MCF 10A (cell line): ENCODE measurements around the gene SIRT7. TPM values are rescaled to one million over a fixed set of nuclear protein-coding genes. Genes with fewer than 3 reads are reported as not detected.

Source experiments
- BruUV-seq: library from RNA; stranded (reverse); fragments of 400-500 nt; replicated peaks from 2 replicates; lab custom pipeline; 2021; lab: Mats Ljungman, UMichigan
- CTCF ChIA-PET: fragments of 300-600 bp; sonication (Branson Sonifier 250); formaldehyde crosslinking; extraction: SDS; loops from one replicate; lab custom pipeline; 2021; ENCODE audit warnings: antibody characterized with exemption, inconsistent platforms; lab: Yijun Ruan, JAX
- POLR2A ChIA-PET: fragments of 300-600, 350-650 bp; sonication (Branson Sonifier 250); formaldehyde crosslinking; extraction: SDS; loops from one replicate; lab custom pipeline; 2020; ENCODE audit warnings: antibody characterized with exemption, inconsistent platforms; lab: Yijun Ruan, JAX
- DNase-seq: peaks from one replicate; pipeline ENCODE4 v3.0.0-alpha.2; 2018; ENCODE audit not compliant: unreplicated experiment
- H3K27ac Mint-ChIP-seq: one replicate; pipeline ENCODE4 v1.8.0; 2022; ENCODE audit warnings: mild to moderate bottlenecking, low read depth, mixed read lengths; ENCODE audit not compliant: unreplicated experiment
- H3K27me3 Mint-ChIP-seq: one replicate; pipeline ENCODE4 v1.8.0; 2022; ENCODE audit warnings: mixed read lengths; ENCODE audit not compliant: insufficient read depth, unreplicated experiment
- H3K36me3 Mint-ChIP-seq: one replicate; pipeline ENCODE4 v1.8.0; 2022; ENCODE audit warnings: mild to moderate bottlenecking, moderate library complexity, mixed read lengths; ENCODE audit not compliant: insufficient read depth, unreplicated experiment
- H3K4me1 Mint-ChIP-seq: one replicate; pipeline ENCODE4 v1.8.0; 2022; ENCODE audit warnings: mixed read lengths; ENCODE audit not compliant: insufficient read depth, unreplicated experiment
- H3K4me3 Mint-ChIP-seq: one replicate; pipeline ENCODE4 v1.8.0; 2022; ENCODE audit warnings: mild to moderate bottlenecking, moderate library complexity, mixed read lengths; ENCODE audit not compliant: unreplicated experiment
- H3K9me3 Mint-ChIP-seq: one replicate; pipeline ENCODE4 v1.8.0; 2022; ENCODE audit warnings: mixed read lengths; ENCODE audit not compliant: unreplicated experiment
- CTCF ChIP-seq: fragments of 200-600 bp; IDR thresholded peaks from one replicate; pipeline ENCODE4 v1.8.0; 2022; ENCODE audit warnings: antibody characterized with exemption, mild to moderate bottlenecking; ENCODE audit not compliant: unreplicated experiment
- intact Hi-C: fragments of 100-400 bp; cut with micrococcal nuclease; formaldehyde crosslinking; loops from 2 replicates; pipeline ENCODE4 v1.14.1; 2022
- total RNA-seq: library from RNA; stranded (reverse); gene quantifications from 2 replicates; pipeline ENCODE4 v1.2.3, GENCODE V29; 2022

Gene SIRT7
- total RNA-seq, 1 experiment from 2014 or later, result 36.6 TPM

- Mint-ChIP-seq H3K36me3 (no peaks in the 10 kb centered on the region), H3K4me1 (no peaks in the 10 kb centered on the region), H3K27me3 (no peaks in the 10 kb centered on the region), H3K27ac (no peak overlapping the region), H3K9me3 (no peaks in the 10 kb centered on the region), H3K4me3 (no peak overlapping the region)
- ChIA-PET POLR2A (no interaction called here), CTCF (interaction anchor here (0.7 to 1.2 kb wide), 2 partner anchors 25 to 53 kb away, joined by 3 to 5 read pairs; partner anchors contain the start of gene MAFG)
- DNase-seq, result no peak
- no peak for TF ChIP-seq CTCF
- intact Hi-C loops, result no loop called here
- no TSS peak for BruUV-seq
These were observed 34.8 kb upstream of the SIRT7 start for GRCh38 chr17:81952792-81953228.

DNA sequence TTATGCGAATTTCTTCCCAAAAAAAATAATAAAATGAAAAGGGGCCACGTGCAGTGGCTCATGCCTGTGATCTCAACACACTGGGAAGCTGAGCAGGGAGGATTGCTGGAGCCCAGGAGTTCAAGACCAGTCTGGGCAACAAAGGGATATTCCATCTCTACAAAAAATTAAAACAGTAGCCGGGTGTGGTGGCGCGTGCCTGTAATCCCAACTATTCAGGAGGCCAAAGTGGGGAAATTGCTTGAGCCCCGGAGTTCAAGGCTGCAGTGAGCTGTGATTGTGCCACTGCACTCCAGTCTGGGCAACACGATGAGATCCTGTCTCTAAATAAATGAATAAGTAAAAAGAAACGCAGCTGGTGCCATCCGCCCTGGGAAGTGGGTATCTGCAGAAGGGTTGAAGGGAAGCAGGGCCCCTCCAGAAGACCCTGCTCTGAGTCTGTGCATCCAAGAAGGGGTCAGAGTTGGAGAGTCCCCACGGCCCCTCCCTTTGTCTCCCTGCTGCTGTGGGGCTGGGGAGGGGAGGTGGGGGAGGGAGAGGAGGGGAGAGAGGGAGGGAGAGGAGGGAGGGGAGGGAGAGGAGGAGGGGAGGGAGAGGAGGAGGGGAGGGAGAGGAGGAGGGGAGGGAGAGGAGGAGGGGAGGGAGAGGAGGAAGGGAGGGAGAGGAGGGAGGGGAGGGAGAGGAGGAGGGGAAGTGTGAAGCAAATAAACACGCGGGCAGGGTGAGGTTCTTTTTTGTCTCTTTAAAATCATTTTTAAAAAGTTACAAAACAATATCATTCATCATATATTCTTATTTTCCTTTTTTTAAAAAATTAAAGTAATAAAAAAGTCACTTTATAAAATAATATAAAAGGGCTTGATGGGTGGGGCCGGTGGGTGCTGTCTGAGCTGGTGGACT, 34.1 kb upstream of the SIRT7 start:
- Mint-ChIP-seq H3K27ac (no peak overlapping the region), H3K27me3 (no peaks in the 10 kb centered on the region), H3K4me1 (no peaks in the 10 kb centered on the region), H3K9me3 (no peaks in the 10 kb centered on the region), H3K36me3 (no peaks in the 10 kb centered on the region), H3K4me3 (no peak overlapping the region)
- intact Hi-C loops, result no loop called here
- no peak for DNase-seq
- BruUV-seq, result no TSS peak
- ChIA-PET POLR2A (interaction anchor here (1.5 kb wide), 1 partner anchor 70 kb away, joined by 5 read pairs; the partner anchor contains the start of gene CENPX), CTCF (interaction anchor here (0.7 kb wide), 1 partner anchor 54 kb away, joined by 3 read pairs; no protein-coding TSS in a partner anchor)
- no peak for TF ChIP-seq CTCF

DNA sequence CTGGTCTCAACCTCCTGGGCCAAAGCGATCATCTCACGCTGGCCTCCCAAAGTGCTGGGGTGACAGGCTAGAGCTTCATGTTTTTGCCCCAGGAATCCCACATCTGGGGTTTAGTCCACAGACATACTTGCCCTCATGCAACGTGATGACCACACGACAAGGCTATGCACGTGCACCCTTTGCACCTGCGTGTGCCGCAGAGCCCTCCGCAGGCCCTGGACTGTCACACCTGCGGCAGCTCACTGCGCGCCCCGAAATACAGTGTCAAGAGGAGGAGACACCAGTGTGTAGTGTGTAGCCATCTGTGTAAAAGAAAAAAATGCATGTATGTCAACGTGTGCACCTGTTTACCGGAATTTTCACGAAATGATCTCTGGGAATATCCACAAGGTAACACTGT, 32.5 kb upstream of the SIRT7 start:
- BruUV-seq, result no TSS peak
- ChIA-PET CTCF (interaction anchor here (1.0 to 2.4 kb wide), 2 partner anchors 9 to 70 kb away, joined by 8 to 17 read pairs; no protein-coding TSS in a partner anchor), POLR2A (interaction anchor here (0.8 to 1.5 kb wide), 2 partner anchors 41 to 72 kb away, joined by 3 to 5 read pairs; partner anchors contain the start of gene CENPX)
- Mint-ChIP-seq H3K4me3 (no peak overlapping the region), H3K4me1 (no peaks in the 10 kb centered on the region), H3K27me3 (no peaks in the 10 kb centered on the region), H3K27ac (no peak overlapping the region), H3K36me3 (no peaks in the 10 kb centered on the region), H3K9me3 (no peaks in the 10 kb centered on the region)
- intact Hi-C loops, result no loop called here
- DNase-seq, result no peak
- TF ChIP-seq CTCF, result no peak

- POLR2A ChIA-PET, result interaction anchor here (0.5 kb wide), 1 partner anchor 9 kb away, joined by 3 read pairs; no protein-coding TSS in a partner anchor
- CTCF ChIA-PET, result interaction anchor here (0.6 to 2.4 kb wide), 2 partner anchors 11 to 71 kb away, joined by 3 to 17 read pairs; no protein-coding TSS in a partner anchor
- Mint-ChIP-seq H3K36me3 (no peaks in the 10 kb centered on the region), H3K27me3 (no peaks in the 10 kb centered on the region), H3K9me3 (no peaks in the 10 kb centered on the region), H3K4me1 (no peaks in the 10 kb centered on the region), H3K4me3 (no peak overlapping the region), H3K27ac (no peak overlapping the region)
- DNase-seq, result no peak
- BruUV-seq, result no TSS peak
- intact Hi-C loops, result no loop called here
- TF ChIP-seq CTCF, result no peak
These were observed 30.8 kb upstream of the SIRT7 start for GRCh38 chr17:81948635-81949378.
